HFFc6 (cell line): Measurements from ENCODE around the gene FDXR. TPM values are rescaled to one million over a fixed set of nuclear protein-coding genes. Genes with fewer than 3 reads are reported as not detected.

ENCODE experiments used
- DNase-seq: peaks from one replicate; pipeline ENCODE4 v3.0.0-alpha.2; 2018
- H3K27ac Mint-ChIP-seq: 2 replicates; pipeline ENCODE4 v1.8.0; 2020; ENCODE audit warnings: mild to moderate bottlenecking, mixed read lengths
- H3K27me3 Mint-ChIP-seq: 2 replicates; pipeline ENCODE4 v1.8.0; 2021; ENCODE audit warnings: mild to moderate bottlenecking, moderate library complexity, mixed read lengths; ENCODE audit not compliant: insufficient read depth
- H3K36me3 Mint-ChIP-seq: 2 replicates; pipeline ENCODE4 v1.8.0; 2021; ENCODE audit warnings: low read depth, mixed read lengths
- H3K4me1 Mint-ChIP-seq: 2 replicates; pipeline ENCODE4 v1.8.0; 2020; ENCODE audit warnings: low read depth, mixed read lengths
- H3K4me3 Mint-ChIP-seq: 2 replicates; pipeline ENCODE4 v1.8.0; 2020; ENCODE audit warnings: mild to moderate bottlenecking, moderate library complexity, mixed read lengths
- H3K9me3 Mint-ChIP-seq: 2 replicates; pipeline ENCODE4 v1.8.0; 2020; ENCODE audit warnings: mild to moderate bottlenecking, mixed read lengths
- CTCF ChIP-seq: fragments of 200-600 bp; sonication (generic); IDR thresholded peaks from 2 replicates; pipeline ENCODE4 v1.5.0; 2021; ENCODE audit warnings: antibody characterized with exemption, mild to moderate bottlenecking
- total RNA-seq, 6 experiments: library from RNA; stranded (reverse); fragmentation: NEBNext Ultra II Directional; extraction: Animal tissue kit (Norgen Biotek cat#: 25700); gene quantifications; 2 replicates in 1 of 6; 3 replicates in 5 of 6; pipeline ENCODE4 v1.2.3, GENCODE V29; 2021

The FDXR gene
- total RNA-seq, 6 experiments from 2014 or later, result 25.5 to 35.5 (median 33.9) TPM

GRCh38 chr17:74816905-74817620 lies 55.7 kb downstream of the FDXR start:
- Mint-ChIP-seq H3K27ac (no peak overlapping the region), H3K4me3 (no peak overlapping the region), H3K36me3 (no peaks in the 10 kb centered on the region), H3K4me1 (no peaks in the 10 kb centered on the region), H3K9me3 (no peaks in the 10 kb centered on the region), H3K27me3 (peaks cover 2% of the 10 kb centered on the region; the same call in 1 of the 2 replicates)
- no peak for TF ChIP-seq CTCF
- no peak for DNase-seq

- H3K36me3 Mint-ChIP-seq, result no peaks in the 10 kb centered on the region
- no peak overlapping the region for H3K27ac Mint-ChIP-seq
- no peak for DNase-seq
- peak; percentile 58 for TF ChIP-seq CTCF
- no peak overlapping the region for H3K4me3 Mint-ChIP-seq
- no peaks in the 10 kb centered on the region for H3K9me3 Mint-ChIP-seq
- no peaks in the 10 kb centered on the region for H3K4me1 Mint-ChIP-seq
- peaks cover 2% of the 10 kb centered on the region; the same call in 1 of the 2 replicates for H3K27me3 Mint-ChIP-seq
Observed at GRCh38 chr17:74815550-74816370, 57.0 kb downstream of the FDXR start.

DNA sequence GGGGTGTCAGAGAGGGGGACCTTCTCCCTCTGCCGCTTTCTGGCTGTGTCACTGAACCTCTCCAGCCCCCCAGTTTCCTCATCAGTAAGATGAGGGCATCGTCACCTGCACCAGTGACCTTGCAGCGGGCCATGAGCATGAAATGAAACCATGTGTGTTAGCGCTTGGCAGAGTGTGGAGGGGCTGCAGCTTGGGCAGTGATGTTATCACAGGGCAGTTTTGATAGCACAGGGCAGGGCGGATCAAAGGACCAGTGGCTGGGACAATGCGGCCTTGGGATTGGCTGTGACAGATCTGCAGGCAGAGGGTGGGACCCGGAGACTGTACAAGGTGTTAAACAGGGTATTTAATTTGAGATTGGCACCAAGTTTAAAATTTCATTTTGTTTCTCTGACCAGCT lies 57.7 kb downstream of the FDXR start:
- Mint-ChIP-seq H3K27ac (no peak overlapping the region), H3K4me1 (no peaks in the 10 kb centered on the region), H3K27me3 (peaks cover 2% of the 10 kb centered on the region; the same call in 1 of the 2 replicates), H3K36me3 (no peaks in the 10 kb centered on the region), H3K4me3 (no peak overlapping the region), H3K9me3 (no peaks in the 10 kb centered on the region)
- DNase-seq, result no peak
- no peak for TF ChIP-seq CTCF

DNA sequence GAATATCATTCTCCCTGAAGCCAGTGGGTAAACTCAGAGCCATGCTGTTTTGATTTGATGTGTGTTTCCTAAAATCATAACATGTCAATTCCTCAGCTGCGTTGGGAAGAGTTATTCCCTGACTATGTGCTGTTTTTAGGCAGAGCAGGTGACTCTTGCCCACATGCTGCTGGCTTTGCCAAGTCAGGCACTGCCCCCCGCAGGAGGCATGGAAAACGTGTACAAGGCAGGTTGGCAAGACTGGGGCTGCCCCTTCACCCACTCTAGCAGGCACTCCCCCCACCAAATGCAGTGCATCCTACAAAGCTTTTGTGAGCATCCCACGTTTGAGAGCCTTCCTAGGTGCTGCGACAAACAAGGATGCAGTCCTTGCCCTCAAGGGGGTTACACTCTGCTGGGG lies 58.3 kb downstream of the FDXR start:
- TF ChIP-seq CTCF, result peak; percentile 29; the same call in 1 of the 2 replicates
- DNase-seq, result no peak
- Mint-ChIP-seq H3K4me3 (no peak overlapping the region), H3K27ac (no peak overlapping the region), H3K36me3 (no peaks in the 10 kb centered on the region), H3K27me3 (peaks cover 2% of the 10 kb centered on the region; the same call in 1 of the 2 replicates), H3K4me1 (no peaks in the 10 kb centered on the region), H3K9me3 (no peaks in the 10 kb centered on the region)

Other genes with a start within 250 kb of the FDXR start
- gene CD300E, start 249.3 kb downstream of the FDXR start, total RNA-seq, result not detected
- gene CD300LF, start 160.1 kb downstream of the FDXR start, total RNA-seq, result not detected
- gene RAB37, start 135.7 kb downstream of the FDXR start, total RNA-seq, result under 1 TPM in 3 of 6 experiments, not detected in 3; 0.11 to 0.28 (median 0.12) TPM
- 10 to 100 TPM; 15.7 to 18.9 (median 17.5) TPM for gene NHERF1, start 124.4 kb downstream of the FDXR start, total RNA-seq
- gene NAT9, start 96.6 kb downstream of the FDXR start, total RNA-seq, result 10 to 100 TPM; 40.9 to 50.7 (median 46.6) TPM
- gene GRIN2C, start 13.1 kb downstream of the FDXR start, total RNA-seq, result under 1 TPM in 2 of 6 experiments, not detected in 4; 0.05 to 0.07 TPM
- not detected for gene FADS6, start 20.6 kb upstream of the FDXR start, total RNA-seq
- not detected for gene USH1G, start 50.3 kb upstream of the FDXR start, total RNA-seq
- not detected for gene OTOP2, start 51.3 kb upstream of the FDXR start, total RNA-seq
- not detected for gene OTOP3, start 62.9 kb upstream of the FDXR start, total RNA-seq
- gene HID1, start 99.8 kb upstream of the FDXR start, total RNA-seq, result under 1 TPM; 0.40 to 0.96 (median 0.56) TPM
- 10 to 100 TPM; 27.5 to 35.8 (median 30.4) TPM for gene CDR2L, start 114.6 kb upstream of the FDXR start, total RNA-seq
- gene MRPL58, start 139.7 kb upstream of the FDXR start, total RNA-seq, result 10 to 100 TPM; 39.2 to 50.6 (median 47.8) TPM
- gene ATP5PD, start 174.0 kb upstream of the FDXR start, total RNA-seq, result 100 to 1,000 TPM; 362 to 410 (median 386) TPM
- 10 to 100 TPM; 20.3 to 24.0 (median 21.3) TPM for gene KCTD2, start 174.2 kb upstream of the FDXR start, total RNA-seq
- gene SLC16A5, start 215.0 kb upstream of the FDXR start, total RNA-seq, result 10 to 100 TPM; 13.9 to 25.0 (median 21.1) TPM
- gene ARMC7, start 237.0 kb upstream of the FDXR start, total RNA-seq, result 10 to 100 TPM in 2 of 6 experiments, 1 to 10 TPM in 4; 9.1 to 11.7 (median 9.6) TPM